ENCODE data around the gene ZDHHC7. TPM values are rescaled to one million over a fixed set of nuclear protein-coding genes. Genes with fewer than 3 reads are reported as not detected.

ZDHHC7 gene
- total and polyA plus RNA-seq, 9 of the 15 experiments (the other 6 are each of a cell fraction or from before 2014, with no cell fraction given): 1.7 to 49.7 (median 37.4) TPM

DNA sequence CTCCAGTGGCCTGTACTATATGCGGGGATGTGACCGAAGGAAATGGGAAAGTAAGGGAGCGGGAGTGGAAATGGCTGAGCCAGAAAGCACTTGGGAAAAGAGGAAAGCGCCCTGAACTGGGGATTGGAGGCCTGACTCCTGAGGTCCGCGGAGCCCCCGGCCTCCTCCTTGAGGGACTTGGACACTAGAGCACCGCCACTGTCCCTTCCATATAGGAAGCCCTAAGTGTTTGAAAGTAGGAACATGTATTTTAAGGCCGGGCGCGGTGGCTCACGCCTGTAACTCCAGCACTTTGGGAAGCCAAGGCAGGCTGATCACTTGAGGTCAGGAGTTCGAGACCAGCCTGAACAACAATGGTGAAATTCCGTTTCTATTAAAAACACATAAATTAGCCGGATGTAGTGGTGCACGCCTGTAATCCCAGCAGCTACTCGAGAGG lies 530 bp upstream of the ZDHHC7 start (continued):
- TF ChIP-seq, protein P1, sequence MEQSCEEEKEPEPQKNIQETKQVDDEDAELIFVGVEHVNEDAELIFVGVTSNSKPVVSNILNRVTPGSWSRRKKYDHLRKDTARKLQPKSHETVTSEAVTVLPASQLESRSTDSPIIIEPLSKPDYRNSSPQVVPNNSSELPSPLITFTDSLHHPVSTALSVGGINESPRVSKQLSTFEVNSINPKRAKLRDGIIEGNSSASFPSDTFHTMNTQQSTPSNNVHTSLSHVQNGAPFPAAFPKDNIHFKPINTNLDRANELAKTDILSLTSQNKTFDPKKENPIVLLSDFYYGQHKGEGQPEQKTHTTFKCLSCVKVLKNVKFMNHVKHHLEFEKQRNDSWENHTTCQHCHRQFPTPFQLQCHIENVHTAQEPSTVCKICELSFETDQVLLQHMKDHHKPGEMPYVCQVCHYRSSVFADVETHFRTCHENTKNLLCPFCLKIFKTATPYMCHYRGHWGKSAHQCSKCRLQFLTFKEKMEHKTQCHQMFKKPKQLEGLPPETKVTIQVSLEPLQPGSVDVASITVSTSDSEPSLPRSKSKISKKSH (CRISPR knock-in tag; IDR thresholded peaks at IDR 0.05): no peak
- TF ChIP-seq BRD4 (IDR thresholded peaks at IDR 0.05) (0 out of 2 replicates have a peak, but pooled peaks have one; percentile 9), MTA3 (IDR thresholded peaks at IDR 0.05; ENCODE audit: borderline replicate concordance) (0 out of 2 replicates have a peak, but pooled peaks have one; percentile 50), DNMT1 (IDR thresholded peaks at IDR 0.05) (0 out of 2 replicates have a peak, but pooled peaks have one; percentile 25), ARNT (IDR thresholded peaks at IDR 0.05) (0 out of 4 replicates have a peak, but pooled peaks of 1 of the 2 experiments have one; percentile 27), CHD4 (IDR thresholded peaks at IDR 0.05; ENCODE audit: insufficient read depth, insufficient replicate concordance, low read depth, low read length, poor library complexity, severe bottlenecking) (peak; percentile 81), PHF20 (IDR thresholded peaks at IDR 0.05; ENCODE audit: partially characterized antibody) (peak; percentile 21), MAZ (CRISPR knock-in tag; conservative IDR thresholded peaks at IDR 0.05 in 1 of 2, IDR thresholded peaks at IDR 0.05 in 1 of 2) (peak in 1 of 2 experiments; percentile 72; a peak in 2 of 4 replicates), ETV6 (IDR thresholded peaks at IDR 0.05; ENCODE audit: borderline replicate concordance in 1 of 2, low read depth in 2 of 2, low read length in 1 of 2) (no peak), ETV6 (CRISPR knock-in tag; IDR thresholded peaks at IDR 0.05; ENCODE audit: borderline replicate concordance) (0 out of 2 replicates have a peak, but pooled peaks have one; percentile 37), ZNF444 (CRISPR knock-in tag; IDR thresholded peaks at IDR 0.05) (no peak), FOXK2 (conservative IDR thresholded peaks at IDR 0.05 in 1 of 2, IDR thresholded peaks at IDR 0.05 in 1 of 2; ENCODE audit: low read depth in 2 of 2) (0 out of 4 replicates have a peak, but pooled peaks of 1 of the 2 experiments have one; percentile 6), ZNF589 (CRISPR knock-in tag; IDR thresholded peaks at IDR 0.05; ENCODE audit: low read depth) (peak; percentile 46; the same call in 1 of the 2 replicates), BDP1 (IDR thresholded peaks at IDR 0.05; ENCODE audit: insufficient read depth, insufficient read length) (no peak), POLR2B (IDR thresholded peaks at IDR 0.05; ENCODE audit: low read depth, partially characterized antibody) (peak; percentile 29), ARID4B (CRISPR knock-in tag; IDR thresholded peaks at IDR 0.05) (peak; percentile 16; the same call in 1 of the 2 replicates), FOXP1 (CRISPR knock-in tag; IDR thresholded peaks at IDR 0.05) (peak; percentile 68; the same call in 1 of the 2 replicates), NUFIP1 (IDR thresholded peaks at IDR 0.05; ENCODE audit: partially characterized antibody) (no peak), CC2D1A (IDR thresholded peaks at IDR 0.05) (peak; percentile 52; the same call in 1 of the 2 replicates), KLF1 (tag; IDR thresholded peaks at IDR 0.05) (peak; percentile 22; the same call in 1 of the 2 replicates)
- TF ChIP-seq, protein P2, sequence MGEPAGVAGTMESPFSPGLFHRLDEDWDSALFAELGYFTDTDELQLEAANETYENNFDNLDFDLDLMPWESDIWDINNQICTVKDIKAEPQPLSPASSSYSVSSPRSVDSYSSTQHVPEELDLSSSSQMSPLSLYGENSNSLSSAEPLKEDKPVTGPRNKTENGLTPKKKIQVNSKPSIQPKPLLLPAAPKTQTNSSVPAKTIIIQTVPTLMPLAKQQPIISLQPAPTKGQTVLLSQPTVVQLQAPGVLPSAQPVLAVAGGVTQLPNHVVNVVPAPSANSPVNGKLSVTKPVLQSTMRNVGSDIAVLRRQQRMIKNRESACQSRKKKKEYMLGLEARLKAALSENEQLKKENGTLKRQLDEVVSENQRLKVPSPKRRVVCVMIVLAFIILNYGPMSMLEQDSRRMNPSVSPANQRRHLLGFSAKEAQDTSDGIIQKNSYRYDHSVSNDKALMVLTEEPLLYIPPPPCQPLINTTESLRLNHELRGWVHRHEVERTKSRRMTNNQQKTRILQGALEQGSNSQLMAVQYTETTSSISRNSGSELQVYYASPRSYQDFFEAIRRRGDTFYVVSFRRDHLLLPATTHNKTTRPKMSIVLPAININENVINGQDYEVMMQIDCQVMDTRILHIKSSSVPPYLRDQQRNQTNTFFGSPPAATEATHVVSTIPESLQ (CRISPR knock-in tag; IDR thresholded peaks at IDR 0.05): 0 out of 2 replicates have a peak, but pooled peaks have one; percentile 2

Data from K562 (cell line).